Stomach (tissue), 9 donors: ENCODE results near the gene METRNL. TPM values are rescaled to one million over a fixed set of nuclear protein-coding genes. Genes with fewer than 3 reads are reported as not detected.

Source experiments
- DNase-seq, 2 donors: peaks; one replicate each; pipeline versions ENCODE4 v3.0.0 to v3.0.0-alpha.2; 2013 to 2019
- H3K27ac ChIP-seq, 5 donors: fragments of 200-600 bp in 4 of 5; sonication (generic) in 4 of 5; one replicate each; pipeline ENCODE4 v1.5.1; 2013 to 2019; ENCODE audit warnings: mild to moderate bottlenecking in 1 of 5, moderate library complexity in 1 of 5
- H3K27me3 ChIP-seq, 3 donors: fragments of 200-600 bp; sonication (generic); one replicate each; pipeline ENCODE4 v1.5.1; 2017 to 2019; ENCODE audit warnings: mixed run types in 1 of 3
- H3K36me3 ChIP-seq, 4 donors: fragments of 200-600 bp; sonication (generic); 1 replicate in 3 of 4; 2 replicates in 1 of 4; pipeline ENCODE4 v1.5.1; 2016 to 2019
- H3K4me1 ChIP-seq, 4 donors: fragments of 200-600 bp; sonication (generic); one replicate each; pipeline ENCODE4 v1.5.1; 2016 to 2019
- H3K4me3 ChIP-seq, 4 donors: fragments of 200-600 bp; sonication (generic) in 3 of 4; one replicate each; pipeline ENCODE4 v1.5.1; 2016 to 2019; ENCODE audit warnings: mild to moderate bottlenecking in 1 of 4
- H3K9me3 ChIP-seq, 4 donors: fragments of 200-600 bp; sonication (generic); one replicate each; pipeline ENCODE4 v1.5.1; 2016 to 2019
- EP300 ChIP-seq: sonication (generic); formaldehyde crosslinking; IDR thresholded peaks from one replicate; pipeline ENCODE4 v1.6.1; 2017; ENCODE audit warnings: antibody characterized with exemption
- POLR2A ChIP-seq, 4 donors: fragments of 450-650 bp; IDR thresholded peaks; one replicate each; pipeline ENCODE4 v1.6.1; 2016; ENCODE audit warnings: antibody characterized with exemption in 4 of 4, control low read depth in 2 of 4, mild to moderate bottlenecking in 1 of 4, moderate library complexity in 1 of 4
- POLR2AphosphoS5 ChIP-seq, 3 donors: sonication (generic); formaldehyde crosslinking; IDR thresholded peaks; one replicate each; pipeline ENCODE4 v1.6.1; 2016; ENCODE audit warnings: antibody characterized with exemption in 3 of 3
- WGBS, 5 donors: extraction: QIAGEN DNeasy Blood & Tissue Kit in 3 of 5; methylation state at CpG; one replicate each; pipeline versions ENCODE4 v1.1.5 to v1.1.7; 2013 to 2018; 5-methylcytosine and 5-hydroxymethylcytosine counted together
- intact Hi-C: fragments of 100-400 bp; cut with DNase I; formaldehyde crosslinking; loops from one replicate; pipeline ENCODE4 v1.15.1; 2023; ENCODE audit warnings: low total_unique reads
- polyA plus RNA-seq, 3 donors: library from polyadenylated mRNA; stranded (reverse); fragments of 200-250 nt; gene quantifications; one replicate each; pipeline ENCODE4 v1.2.3, GENCODE V29; 2013
- total RNA-seq, 5 donors: library from RNA; depleted of rRNA; stranded (reverse); fragments of >200 nt; gene quantifications; one replicate each; pipeline versions ENCODE4 v1.1.0 to v1.2.3, GENCODE V29; 2014 to 2016
- TF ChIP-seq, protein P1 (sequence below), 7 experiments: fragments of 450-650 bp in 4 of 7; fragments of 200-600 bp in 3 of 7; sonication (generic) in 3 of 7; IDR thresholded peaks; one replicate each; pipeline ENCODE4 v1.5.1; 2016 to 2019; ENCODE audit warnings: antibody characterized with exemption in 7 of 7, control low read depth in 2 of 7, mild to moderate bottlenecking in 1 of 7
- donor health status: healthy with polysubstance abuse.
- donor health status: Bipolar disorder and iron deficiency.
- donor health status: healthy.

The METRNL gene
- total and polyA plus RNA-seq, 8 donors: 25.7 to 452 (median 42.5) TPM

DNA sequence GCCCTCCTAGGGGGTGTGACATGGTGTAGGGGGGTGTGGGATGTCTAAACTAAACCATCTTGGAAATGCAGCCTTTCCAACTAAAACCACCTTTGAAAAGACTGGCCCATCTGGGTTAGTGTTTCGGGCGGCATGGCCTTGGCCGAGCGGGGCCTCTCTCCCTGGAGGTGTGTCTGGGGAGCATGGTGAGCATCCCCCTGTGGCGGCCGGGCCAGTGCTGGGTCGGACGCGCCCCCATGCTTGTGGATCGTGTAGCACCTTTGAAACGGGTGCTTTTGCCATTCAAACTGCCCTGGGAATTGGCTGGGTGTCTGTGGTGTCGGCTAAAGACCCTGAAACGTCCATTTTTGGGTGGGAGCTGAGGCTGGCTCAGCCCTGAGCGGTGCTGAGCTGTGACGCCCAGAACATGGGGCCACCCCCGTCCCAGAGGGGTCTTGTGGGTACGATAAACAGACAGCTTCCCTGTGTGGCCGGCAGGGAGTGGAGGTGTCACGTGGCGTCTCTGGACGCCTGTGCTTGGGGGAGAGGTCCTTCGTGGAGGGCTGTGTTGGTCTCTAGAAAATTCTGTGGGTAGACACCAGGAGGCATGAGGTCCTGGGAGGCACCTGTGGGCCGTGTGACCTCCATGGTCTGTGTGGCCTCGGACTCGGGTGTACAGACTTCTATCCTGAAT, 6.3 kb downstream of the METRNL start:
- peaks cover 7 to 53% (median 29%) of the 10 kb centered on the region in 4 donors for H3K36me3 ChIP-seq
- H3K4me3 ChIP-seq: no peak overlapping the region
- intact Hi-C loops: no loop called here
- 80 to 87% (median 83%) methylated on average over 14 to 25 of the region's 25 CpGs for WGBS, 5 donors
- no peak for DNase-seq
- no peak for TF ChIP-seq EP300
- no peak for TF ChIP-seq POLR2A (IDR thresholded peaks at IDR 0.05)
- TF ChIP-seq, protein P1, sequence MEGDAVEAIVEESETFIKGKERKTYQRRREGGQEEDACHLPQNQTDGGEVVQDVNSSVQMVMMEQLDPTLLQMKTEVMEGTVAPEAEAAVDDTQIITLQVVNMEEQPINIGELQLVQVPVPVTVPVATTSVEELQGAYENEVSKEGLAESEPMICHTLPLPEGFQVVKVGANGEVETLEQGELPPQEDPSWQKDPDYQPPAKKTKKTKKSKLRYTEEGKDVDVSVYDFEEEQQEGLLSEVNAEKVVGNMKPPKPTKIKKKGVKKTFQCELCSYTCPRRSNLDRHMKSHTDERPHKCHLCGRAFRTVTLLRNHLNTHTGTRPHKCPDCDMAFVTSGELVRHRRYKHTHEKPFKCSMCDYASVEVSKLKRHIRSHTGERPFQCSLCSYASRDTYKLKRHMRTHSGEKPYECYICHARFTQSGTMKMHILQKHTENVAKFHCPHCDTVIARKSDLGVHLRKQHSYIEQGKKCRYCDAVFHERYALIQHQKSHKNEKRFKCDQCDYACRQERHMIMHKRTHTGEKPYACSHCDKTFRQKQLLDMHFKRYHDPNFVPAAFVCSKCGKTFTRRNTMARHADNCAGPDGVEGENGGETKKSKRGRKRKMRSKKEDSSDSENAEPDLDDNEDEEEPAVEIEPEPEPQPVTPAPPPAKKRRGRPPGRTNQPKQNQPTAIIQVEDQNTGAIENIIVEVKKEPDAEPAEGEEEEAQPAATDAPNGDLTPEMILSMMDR (IDR thresholded peaks at IDR 0.05): no peak
- no peak for TF ChIP-seq POLR2AphosphoS5 (IDR thresholded peaks at IDR 0.05)
- no peaks in the 10 kb centered on the region for H3K9me3 ChIP-seq
- H3K27me3 ChIP-seq: peaks cover 0 to 6% (median 0%) of the 10 kb centered on the region in 3 donors
- H3K4me1 ChIP-seq: peaks cover 73 to 93% (median 84%) of the 10 kb centered on the region in 4 donors
- peak overlapping the region in 4 of 5 donors; percentile 15 to 69 (median 44) for H3K27ac ChIP-seq

GRCh38 chr17:83086199-83086880, 6.9 kb downstream of the METRNL start:
- Histone ChIP-seq H3K4me1 (peaks cover 74 to 96% (median 84%) of the 10 kb centered on the region in 4 donors), H3K27ac (peak overlapping the region in 4 of 5 donors; percentile 15 to 69 (median 44))
- WGBS, 5 donors: 43 to 65% (median 59%) methylated on average over 16 to 18 of the region's 18 CpGs

GRCh38 chr17:83086907-83087787, 7.7 kb downstream of the METRNL start:
- Histone ChIP-seq H3K4me3 (no peak overlapping the region), H3K27me3 (no peaks in the 10 kb centered on the region), H3K27ac (peak overlapping the region in 4 of 5 donors; percentile 15 to 69 (median 44)), H3K9me3 (no peaks in the 10 kb centered on the region), H3K4me1 (peaks cover 69 to 96% (median 81%) of the 10 kb centered on the region in 4 donors), H3K36me3 (peaks cover 7 to 58% (median 29%) of the 10 kb centered on the region in 4 donors)
- TF ChIP-seq POLR2AphosphoS5 (IDR thresholded peaks at IDR 0.05) (no peak), POLR2A (IDR thresholded peaks at IDR 0.05) (no peak), EP300 (no peak)
- TF ChIP-seq, protein P1 (IDR thresholded peaks at IDR 0.05): no peak
- 87 to 97% (median 92%) methylated on average over 24 to 39 of the region's 39 CpGs for WGBS, 5 donors
- intact Hi-C loops: no loop called here
- no peak for DNase-seq

More at GRCh38 chr17:83086199-83086880, 6.9 kb downstream of the METRNL start:
- H3K4me3 ChIP-seq: no peak overlapping the region
- TF ChIP-seq, protein P1 (IDR thresholded peaks at IDR 0.05): no peak
- TF ChIP-seq POLR2AphosphoS5 (IDR thresholded peaks at IDR 0.05): no peak
- TF ChIP-seq EP300: no peak
- no peak for TF ChIP-seq POLR2A (IDR thresholded peaks at IDR 0.05)
- peaks cover 7 to 58% (median 29%) of the 10 kb centered on the region in 4 donors for H3K36me3 ChIP-seq
- no peak for DNase-seq
- no peaks in the 10 kb centered on the region for H3K9me3 ChIP-seq
- no peaks in the 10 kb centered on the region for H3K27me3 ChIP-seq
- intact Hi-C loops: no loop called here
